ENCODE data around the gene RAD21L1.

DNA sequence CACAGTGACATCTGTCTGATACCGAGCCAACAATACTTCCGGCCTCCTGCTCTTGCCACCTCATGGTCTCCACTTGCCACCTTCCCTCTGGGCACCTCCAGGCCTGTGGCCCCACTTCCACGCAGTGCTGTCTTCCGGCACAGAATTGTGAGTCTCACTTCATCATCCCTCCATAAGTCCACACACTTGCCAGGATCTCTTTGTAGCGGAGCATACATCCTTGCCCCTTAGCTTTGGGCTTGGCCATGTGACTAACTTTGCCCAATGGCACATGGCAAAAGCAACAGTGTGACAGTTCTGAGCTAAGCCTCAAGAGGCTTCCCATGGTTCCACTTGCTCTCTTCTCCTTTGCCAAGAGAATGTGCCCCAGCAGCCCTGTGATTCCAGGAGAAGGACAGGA is 27.1 kb upstream of the RAD21L1 start:
- TF ChIP-seq, protein P1, sequence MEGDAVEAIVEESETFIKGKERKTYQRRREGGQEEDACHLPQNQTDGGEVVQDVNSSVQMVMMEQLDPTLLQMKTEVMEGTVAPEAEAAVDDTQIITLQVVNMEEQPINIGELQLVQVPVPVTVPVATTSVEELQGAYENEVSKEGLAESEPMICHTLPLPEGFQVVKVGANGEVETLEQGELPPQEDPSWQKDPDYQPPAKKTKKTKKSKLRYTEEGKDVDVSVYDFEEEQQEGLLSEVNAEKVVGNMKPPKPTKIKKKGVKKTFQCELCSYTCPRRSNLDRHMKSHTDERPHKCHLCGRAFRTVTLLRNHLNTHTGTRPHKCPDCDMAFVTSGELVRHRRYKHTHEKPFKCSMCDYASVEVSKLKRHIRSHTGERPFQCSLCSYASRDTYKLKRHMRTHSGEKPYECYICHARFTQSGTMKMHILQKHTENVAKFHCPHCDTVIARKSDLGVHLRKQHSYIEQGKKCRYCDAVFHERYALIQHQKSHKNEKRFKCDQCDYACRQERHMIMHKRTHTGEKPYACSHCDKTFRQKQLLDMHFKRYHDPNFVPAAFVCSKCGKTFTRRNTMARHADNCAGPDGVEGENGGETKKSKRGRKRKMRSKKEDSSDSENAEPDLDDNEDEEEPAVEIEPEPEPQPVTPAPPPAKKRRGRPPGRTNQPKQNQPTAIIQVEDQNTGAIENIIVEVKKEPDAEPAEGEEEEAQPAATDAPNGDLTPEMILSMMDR (IDR thresholded peaks at IDR 0.05; ENCODE audit: control extremely low read depth in 1 of 3, insufficient read depth in 1 of 3, low read depth in 1 of 3, low read length in 3 of 3), result no peak
- TF ChIP-seq PHF8 (conservative IDR thresholded peaks at IDR 0.05; ENCODE audit: low read depth, low read length) (no peak), POU5F1 (IDR thresholded peaks at IDR 0.05; ENCODE audit: low read depth, low read length) (no peak), RFX5 (IDR thresholded peaks at IDR 0.05; ENCODE audit: borderline replicate concordance, low read depth, low read length) (no peak), CHD2 (IDR thresholded peaks at IDR 0.05; ENCODE audit: low read length) (no peak), BRCA1 (IDR thresholded peaks at IDR 0.05; ENCODE audit: low read depth, low read length) (no peak), BACH1 (IDR thresholded peaks at IDR 0.05; ENCODE audit: low read length) (no peak), RBBP5 (IDR thresholded peaks at IDR 0.05; ENCODE audit: borderline replicate concordance, low read depth, low read length) (no peak), EZH2 (IDR thresholded peaks at IDR 0.05; ENCODE audit: low read depth, low read length, severe bottlenecking) (no peak)
- TF ChIP-seq, protein P2, sequence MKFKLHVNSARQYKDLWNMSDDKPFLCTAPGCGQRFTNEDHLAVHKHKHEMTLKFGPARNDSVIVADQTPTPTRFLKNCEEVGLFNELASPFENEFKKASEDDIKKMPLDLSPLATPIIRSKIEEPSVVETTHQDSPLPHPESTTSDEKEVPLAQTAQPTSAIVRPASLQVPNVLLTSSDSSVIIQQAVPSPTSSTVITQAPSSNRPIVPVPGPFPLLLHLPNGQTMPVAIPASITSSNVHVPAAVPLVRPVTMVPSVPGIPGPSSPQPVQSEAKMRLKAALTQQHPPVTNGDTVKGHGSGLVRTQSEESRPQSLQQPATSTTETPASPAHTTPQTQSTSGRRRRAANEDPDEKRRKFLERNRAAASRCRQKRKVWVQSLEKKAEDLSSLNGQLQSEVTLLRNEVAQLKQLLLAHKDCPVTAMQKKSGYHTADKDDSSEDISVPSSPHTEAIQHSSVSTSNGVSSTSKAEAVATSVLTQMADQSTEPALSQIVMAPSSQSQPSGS (IDR thresholded peaks at IDR 0.05; ENCODE audit: low read length), result no peak

Measured in H1 (cell line).